Measurements from ENCODE around the gene MYH13. TPM values are rescaled to one million over a fixed set of nuclear protein-coding genes. Genes with fewer than 3 reads are reported as not detected.

Gene MYH13
- 0.02 TPM in 1 of 2 replicates, not detected in the other for total RNA-seq (2014; rRNA removed; shearing (Covaris generic))

DNA sequence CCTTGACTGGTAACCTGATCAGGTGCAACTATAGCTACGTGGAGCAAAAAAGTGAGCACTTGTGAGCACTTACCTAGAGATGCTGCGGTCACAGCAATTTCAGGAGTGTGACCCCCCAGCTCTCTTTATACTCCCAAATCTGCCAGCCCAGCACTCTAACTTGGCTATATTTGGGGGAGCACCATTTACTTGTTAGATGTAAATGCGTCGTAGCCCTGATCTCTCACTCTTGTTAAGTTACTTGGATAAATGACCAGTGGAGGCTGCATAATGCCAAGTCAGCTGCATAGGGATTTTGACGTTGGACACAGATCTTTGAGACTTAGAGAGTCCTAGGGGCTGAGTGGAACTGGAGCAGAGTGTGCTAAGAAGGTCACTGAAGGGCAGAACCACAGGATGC is at the start of gene MYH13:
Gene MYH13 (minus strand): TSS at position 101 of the 400 bp plus-strand sequence. CDS start 8,476 bp downstream, outside the sequence.
- DNase-seq (ENCODE audit: low read depth): no peak

DNA sequence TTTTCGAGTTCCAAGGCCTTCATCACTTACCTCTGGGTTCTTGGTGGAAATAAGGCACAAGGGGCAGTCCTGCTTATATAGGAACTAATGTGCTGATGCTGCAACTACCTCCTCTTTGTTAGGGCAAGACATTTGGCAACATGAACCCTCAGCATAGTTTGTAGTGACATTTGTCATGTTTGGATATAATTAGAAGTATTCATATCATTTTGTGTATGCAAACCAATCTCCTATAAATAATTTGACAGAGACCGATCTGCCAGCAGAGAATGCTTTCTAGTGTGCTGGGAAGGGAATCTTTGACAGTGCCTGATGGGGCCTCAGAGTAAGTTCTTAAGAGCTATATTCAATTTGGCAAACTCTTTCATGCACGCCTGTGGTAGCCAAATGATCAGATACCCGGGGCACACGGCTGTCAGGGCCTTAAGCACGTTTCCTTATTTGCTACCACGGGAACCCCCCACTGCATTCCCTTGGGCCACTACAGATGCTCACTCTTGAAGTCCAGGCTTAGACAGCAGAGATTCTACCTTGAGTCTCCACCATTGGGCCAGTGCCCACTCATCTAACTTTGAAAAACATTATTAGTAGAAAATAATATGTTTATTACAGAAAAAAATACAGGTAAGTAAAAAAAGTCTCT is 49.2 kb upstream of the MYH13 start, which contains the start of gene MYH8:
Gene MYH8 (minus strand): TSS at position 51 of the 643 bp plus-strand sequence. CDS start 1,723 bp downstream, outside the sequence.
- no peak for DNase-seq (ENCODE audit: low read depth)

DNA sequence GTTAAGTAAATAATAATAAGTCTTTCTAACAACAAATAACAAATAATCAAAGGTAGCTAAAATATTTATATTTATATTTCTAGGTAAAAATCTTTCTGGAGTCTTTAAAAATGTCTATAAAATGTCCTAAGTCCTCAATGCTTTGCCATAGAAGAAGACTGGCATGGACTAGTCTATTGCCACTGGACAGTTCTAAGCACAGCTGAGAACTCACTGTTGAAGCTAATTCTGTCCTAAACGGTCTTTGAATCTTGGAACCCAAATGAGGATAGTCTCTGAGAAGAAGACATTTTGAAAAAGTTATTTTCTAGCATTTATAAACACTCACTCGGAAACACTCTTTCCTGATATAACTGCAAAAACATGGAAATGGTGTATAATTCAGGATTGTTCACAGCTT is 48.4 kb upstream of the MYH13 start:
- DNase-seq (ENCODE audit: low read depth): no peak

- DNase-seq (ENCODE audit: low read depth): no peak
Measured at GRCh38 chr17:10420811-10421210, 48.0 kb upstream of the MYH13 start.

DNA sequence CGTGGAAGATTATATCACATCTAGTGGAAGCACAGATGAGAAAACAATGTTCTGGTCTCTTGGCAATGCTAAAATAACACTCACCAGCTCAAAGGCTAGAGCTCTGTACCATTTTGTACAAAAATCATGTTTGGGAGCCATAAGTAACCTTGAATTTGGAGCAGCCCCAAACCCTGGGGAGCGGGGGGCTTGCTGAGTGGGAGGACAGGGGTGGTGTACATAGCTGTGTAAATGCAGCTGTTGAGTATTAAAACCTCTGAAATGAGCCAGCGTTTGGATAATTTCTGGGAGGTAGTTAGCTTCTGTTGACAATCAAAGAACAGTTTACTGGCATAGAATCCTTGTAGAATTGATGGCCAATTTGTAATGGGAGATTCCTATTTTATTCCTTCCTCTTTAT is 44.6 kb upstream of the MYH13 start:
- no peak for DNase-seq (ENCODE audit: low read depth)

- no peak for DNase-seq (ENCODE audit: low read depth)
Measured at GRCh38 chr17:10415161-10415560, 42.4 kb upstream of the MYH13 start.

GRCh38 chr17:10403589-10403988 is 30.8 kb upstream of the MYH13 start:
- DNase-seq (ENCODE audit: low read depth): no peak

- no peak for DNase-seq (ENCODE audit: low read depth)
Measured at GRCh38 chr17:10398352-10398751, 25.5 kb upstream of the MYH13 start.

- no peak for DNase-seq (ENCODE audit: low read depth)
Measured at GRCh38 chr17:10396524-10397163, 23.8 kb upstream of the MYH13 start.

DNA sequence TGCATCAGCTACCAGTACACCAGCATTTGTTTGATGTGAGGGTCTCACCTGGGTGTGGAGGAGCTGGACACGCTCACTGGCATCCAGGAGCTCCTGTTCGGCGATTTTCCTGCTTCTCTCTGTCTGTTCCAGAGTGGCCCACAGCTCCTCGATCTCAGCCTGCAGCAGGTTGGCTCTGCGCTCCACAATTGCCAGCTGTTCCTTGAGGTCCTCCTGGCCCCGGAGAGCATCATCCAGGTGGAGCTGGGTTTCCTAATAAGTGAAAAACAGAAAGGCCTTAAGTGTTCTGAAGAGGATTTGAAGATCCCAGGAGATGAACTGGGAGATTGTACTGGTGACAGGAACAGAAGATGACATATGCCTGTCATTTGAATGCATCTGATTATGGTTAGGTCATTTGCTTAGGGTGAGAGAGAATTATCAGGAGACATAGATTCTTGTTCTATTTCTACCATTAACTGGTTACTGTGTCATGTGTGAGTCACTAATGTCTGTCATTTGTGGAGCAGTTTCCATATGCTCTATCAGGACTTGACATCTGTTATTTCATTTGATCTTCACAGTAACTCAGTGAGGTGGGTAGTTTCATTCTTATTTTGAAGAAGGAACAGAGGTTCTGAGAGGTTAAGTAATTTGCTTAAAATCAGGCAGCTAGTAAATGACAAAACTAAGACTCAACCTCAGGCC is 21.5 kb upstream of the MYH13 start:
- DNase-seq (ENCODE audit: low read depth): no peak

DNA sequence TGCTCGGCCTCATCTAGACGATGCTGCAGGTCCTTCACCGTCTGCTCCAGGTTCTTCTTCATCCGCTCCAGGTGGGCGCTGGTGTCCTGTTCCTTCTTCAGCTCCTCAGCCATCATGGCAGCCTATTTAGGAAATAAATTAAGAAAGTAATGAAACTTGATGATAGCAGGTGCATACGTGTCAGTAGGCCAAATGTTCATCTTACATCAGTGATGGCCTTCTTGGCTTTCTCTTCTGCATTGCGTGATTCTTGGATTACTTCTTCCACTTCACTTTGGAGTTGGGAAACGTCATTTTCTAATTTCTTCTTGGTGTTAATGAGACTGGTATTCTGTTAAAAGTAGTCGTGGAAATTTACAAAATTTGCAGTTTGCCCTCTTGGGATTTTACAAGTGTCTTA is 20.1 kb upstream of the MYH13 start:
- DNase-seq (ENCODE audit: low read depth): no peak

- DNase-seq (ENCODE audit: low read depth): no peak
Measured at GRCh38 chr17:10385871-10386270, 13.1 kb upstream of the MYH13 start.

DNA sequence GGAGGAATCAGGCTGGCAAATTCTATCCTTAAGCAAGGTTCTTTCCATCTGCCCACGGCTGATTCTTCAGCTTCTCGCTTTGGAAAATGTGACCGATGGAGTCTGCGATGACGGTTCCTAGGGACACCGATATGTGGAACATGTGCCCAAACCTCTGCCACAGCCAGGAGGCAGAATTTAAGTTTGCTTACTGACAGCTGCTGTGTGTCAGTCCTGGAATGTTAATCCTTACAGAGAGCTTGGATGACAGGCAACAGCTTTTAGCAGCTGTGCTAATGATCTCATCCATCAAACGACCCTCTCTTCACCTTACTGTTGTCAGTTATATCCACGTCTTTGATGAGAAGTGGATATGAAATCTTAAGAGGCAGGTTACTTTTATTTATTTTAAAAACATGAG is 11.4 kb upstream of the MYH13 start:
- no peak for DNase-seq (ENCODE audit: low read depth)

- no peak for DNase-seq (ENCODE audit: low read depth)
Measured at GRCh38 chr17:10380631-10381408, 8.0 kb upstream of the MYH13 start.

- no peak for DNase-seq (ENCODE audit: low read depth)
Measured at GRCh38 chr17:10370016-10370608, 2.7 kb downstream of the MYH13 start.

DNA sequence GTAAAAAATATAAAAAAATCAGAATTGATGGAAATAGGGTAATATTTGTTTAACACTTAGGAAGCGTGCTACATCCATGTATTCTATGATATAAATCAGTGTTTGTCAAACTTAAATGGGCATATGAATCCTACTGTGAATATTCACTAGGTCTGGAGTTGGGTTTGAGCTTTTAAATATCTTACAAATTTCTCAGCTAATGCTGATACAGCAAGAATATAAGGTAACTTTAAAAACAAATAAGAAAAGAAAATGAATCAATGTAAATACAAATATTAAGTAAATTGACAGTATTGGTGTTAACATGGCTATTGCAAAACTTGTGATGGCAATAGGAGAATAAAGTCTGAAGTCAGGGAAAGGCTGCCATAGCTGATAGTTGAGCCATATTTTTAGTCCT is 3.6 kb downstream of the MYH13 start:
- DNase-seq (ENCODE audit: low read depth): no peak

GRCh38 chr17:10368561-10368960 is 4.2 kb downstream of the MYH13 start:
- no peak for DNase-seq (ENCODE audit: low read depth)

- no peak for DNase-seq (ENCODE audit: low read depth)
Measured at GRCh38 chr17:10360578-10360977, 12.2 kb downstream of the MYH13 start.

GRCh38 chr17:10357768-10358167 is 15.0 kb downstream of the MYH13 start:
- no peak for DNase-seq (ENCODE audit: low read depth)

- no peak for DNase-seq (ENCODE audit: low read depth)
Measured at GRCh38 chr17:10354651-10355050, 18.2 kb downstream of the MYH13 start.

GRCh38 chr17:10352893-10353292 is 19.9 kb downstream of the MYH13 start:
- no peak for DNase-seq (ENCODE audit: low read depth)

DNA sequence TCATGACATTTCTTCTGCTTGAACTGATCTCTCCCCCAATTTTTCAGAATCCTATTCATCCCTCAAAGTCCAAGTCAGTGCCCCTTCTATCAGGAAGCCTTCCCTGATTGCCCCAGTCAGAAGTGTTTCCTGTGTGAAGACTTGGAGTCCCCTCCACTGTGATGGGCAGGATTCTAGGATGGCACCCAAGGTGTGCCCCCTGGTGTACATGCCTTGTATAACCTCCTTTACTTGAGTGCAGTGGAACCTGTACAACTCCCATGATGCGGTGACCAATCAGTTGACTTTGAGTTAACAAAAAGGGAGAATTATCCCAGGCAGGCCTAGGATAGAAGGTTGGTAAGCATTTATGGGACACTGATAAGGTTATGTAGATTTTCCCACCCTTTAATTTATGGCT is 23.4 kb downstream of the MYH13 start:
- no peak for DNase-seq (ENCODE audit: low read depth)
